Activated CD8-positive, alpha-beta T cell treated with anti-CD3 and anti-CD28 coated beads, Interleukin-2, amount 10 ng/mL, durations not matched to agents 7 days and 5 days (primary cell): ENCODE measurements around the gene SRSF12. TPM values are rescaled to one million over a fixed set of nuclear protein-coding genes. Genes with fewer than 3 reads are reported as not detected.
A peak's percentile ranks its signal among the peaks of the same experiment; 100 is the strongest.

Source experiments
- ATAC-seq: fragments of 150-1000 bp; cut with Tn5 transposase; one replicate; pipeline ENCODE4 v1.10.0; 2021; ENCODE audit warnings: moderate library complexity
- CTCF ChIA-PET: fragments of 350-600 bp; sonication (Branson Sonifier 250); formaldehyde crosslinking; loops from one replicate; lab custom pipeline; 2021; ENCODE audit warnings: antibody characterized with exemption; lab: Charles Lee
- POLR2A ChIA-PET: fragments of 350-600 bp; sonication (Branson Sonifier 250); formaldehyde crosslinking; loops from one replicate; lab custom pipeline; 2021; ENCODE audit warnings: antibody characterized with exemption; lab: Charles Lee
- DNase-seq: peaks from one replicate; pipeline ENCODE4 v3.0.0-alpha.2; 2020
- H3K27ac Mint-ChIP-seq: one replicate; pipeline ENCODE4 v1.8.0; 2021; ENCODE audit warnings: mild to moderate bottlenecking, mixed read lengths
- H3K27me3 Mint-ChIP-seq: one replicate; pipeline ENCODE4 v1.8.0; 2021; ENCODE audit warnings: low read depth, mixed read lengths
- H3K36me3 Mint-ChIP-seq: one replicate; pipeline ENCODE4 v1.8.0; 2021; ENCODE audit warnings: low read depth, mixed read lengths
- H3K4me1 Mint-ChIP-seq: one replicate; pipeline ENCODE4 v1.8.0; 2021; ENCODE audit warnings: low read depth, mixed read lengths
- H3K4me3 Mint-ChIP-seq: one replicate; pipeline ENCODE4 v1.8.0; 2021; ENCODE audit warnings: mild to moderate bottlenecking, mixed read lengths
- H3K9me3 Mint-ChIP-seq: one replicate; pipeline ENCODE4 v1.8.0; 2022; ENCODE audit warnings: mixed read lengths; ENCODE audit not compliant: insufficient read depth
- total RNA-seq, 2 experiments: library from RNA; stranded (reverse); gene quantifications; one replicate each; pipeline ENCODE4 v1.2.3, GENCODE V29; 2021

SRSF12 gene
- total RNA-seq, 2 experiments from 2014 or later, result not detected

GRCh38 chr6:89122625-89123024 is 4.8 kb upstream of the SRSF12 start:
- Mint-ChIP-seq H3K4me3 (no peak overlapping the region), H3K27me3 (peaks cover 17% of the 10 kb centered on the region)
- CTCF ChIA-PET, result interaction anchor here (1.2 to 2.8 kb wide), 7 partner anchors 11 to 249 kb away, joined by 3 to 13 read pairs (median 4); partner anchors contain the start of gene GABRR1

DNA sequence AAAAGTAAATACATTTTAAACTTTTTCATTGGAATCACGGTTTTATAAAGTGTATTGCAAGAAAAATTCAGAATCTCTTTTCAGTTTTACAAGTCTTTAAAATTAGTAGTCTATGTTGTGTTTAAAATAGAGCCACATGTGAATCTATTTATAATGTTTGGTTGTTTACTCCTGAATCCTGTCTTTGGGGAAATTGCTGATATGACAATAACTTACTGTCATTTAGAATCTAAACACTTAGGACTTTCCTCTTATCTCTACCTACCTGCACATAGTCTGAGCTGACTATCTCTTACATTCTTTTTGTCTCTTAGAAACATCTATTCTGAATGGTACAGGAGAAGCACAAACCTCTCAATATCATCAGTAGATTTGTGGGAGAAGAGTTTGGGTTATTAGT is 4.1 kb upstream of the SRSF12 start:
- peaks cover 21% of the 10 kb centered on the region for H3K27me3 Mint-ChIP-seq
- ChIA-PET CTCF (interaction anchor here (1.3 to 2.8 kb wide), 5 partner anchors 12 to 250 kb away, joined by 3 to 13 read pairs (median 4); no protein-coding TSS in a partner anchor), POLR2A (no interaction called here)
- peaks cover 2% of the 10 kb centered on the region for H3K36me3 Mint-ChIP-seq
- DNase-seq (no peak), ATAC-seq (no peak)
- H3K4me3 Mint-ChIP-seq, result no peak overlapping the region
- peaks cover 2% of the 10 kb centered on the region for H3K9me3 Mint-ChIP-seq
- H3K27ac Mint-ChIP-seq, result no peak overlapping the region
- H3K4me1 Mint-ChIP-seq, result peaks cover 6% of the 10 kb centered on the region

More at GRCh38 chr6:89122625-89123024, 4.8 kb upstream of the SRSF12 start:
- no peak for ATAC-seq
- no peak overlapping the region for H3K27ac Mint-ChIP-seq
- peaks cover 2% of the 10 kb centered on the region for H3K4me1 Mint-ChIP-seq
- peaks cover 3% of the 10 kb centered on the region for H3K9me3 Mint-ChIP-seq
- POLR2A ChIA-PET, result no interaction called here
- no peak for DNase-seq
- no peaks in the 10 kb centered on the region for H3K36me3 Mint-ChIP-seq

DNA sequence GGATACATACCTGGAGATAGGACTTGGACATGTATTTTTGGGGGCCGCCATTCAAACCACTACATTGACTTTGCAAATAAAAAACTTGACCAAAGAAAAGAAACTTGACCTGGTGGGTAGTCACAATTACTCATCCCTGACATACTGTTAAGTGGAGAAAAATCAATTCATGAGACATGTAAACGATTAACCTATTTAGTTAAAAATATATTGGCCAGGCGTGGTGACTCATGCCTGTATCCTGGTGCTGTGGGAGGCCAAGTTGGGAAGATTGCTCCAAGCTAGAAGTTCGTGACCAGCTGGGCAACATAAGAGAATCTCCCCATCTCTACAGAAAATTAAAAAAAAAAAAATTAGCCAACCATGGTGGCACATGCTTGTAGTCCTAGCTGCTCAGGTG is 2.5 kb upstream of the SRSF12 start:
- no peak overlapping the region for H3K27ac Mint-ChIP-seq
- H3K36me3 Mint-ChIP-seq, result peaks cover 2% of the 10 kb centered on the region
- ATAC-seq (no peak), DNase-seq (no peak)
- peaks cover 25% of the 10 kb centered on the region for H3K27me3 Mint-ChIP-seq
- CTCF ChIA-PET, result interaction anchor here (0.8 to 1.4 kb wide), 3 partner anchors 14 to 137 kb away, joined by 4 to 10 read pairs (median 4); no protein-coding TSS in a partner anchor
- POLR2A ChIA-PET, result no interaction called here
- H3K4me1 Mint-ChIP-seq, result peaks cover 8% of the 10 kb centered on the region
- H3K4me3 Mint-ChIP-seq, result no peak overlapping the region
- no peaks in the 10 kb centered on the region for H3K9me3 Mint-ChIP-seq

GRCh38 chr6:89118931-89119330 is 1.1 kb upstream of the SRSF12 start:
- Mint-ChIP-seq H3K27me3 (peaks cover 25% of the 10 kb centered on the region), H3K4me1 (peaks cover 8% of the 10 kb centered on the region), H3K4me3 (peak overlapping the region; percentile 52), H3K27ac (no peak overlapping the region), H3K36me3 (peaks cover 2% of the 10 kb centered on the region), H3K9me3 (no peaks in the 10 kb centered on the region)
- ChIA-PET POLR2A (interaction anchor here (0.8 kb wide), 1 partner anchor 37 kb away, joined by 3 read pairs; no protein-coding TSS in a partner anchor), CTCF (interaction anchor here (1.0 to 2.7 kb wide), 2 partner anchors 27 to 136 kb away, joined by 3 to 15 read pairs; partner anchors contain the start of gene PM20D2)
- ATAC-seq, result no peak
- DNase-seq, result no peak

GRCh38 chr6:89116702-89117101 is 1.2 kb downstream of the SRSF12 start:
- POLR2A ChIA-PET, result interaction anchor here (1.6 kb wide), 1 partner anchor 36 kb away, joined by 7 read pairs; the partner anchor contains the start of gene PNRC1

DNA sequence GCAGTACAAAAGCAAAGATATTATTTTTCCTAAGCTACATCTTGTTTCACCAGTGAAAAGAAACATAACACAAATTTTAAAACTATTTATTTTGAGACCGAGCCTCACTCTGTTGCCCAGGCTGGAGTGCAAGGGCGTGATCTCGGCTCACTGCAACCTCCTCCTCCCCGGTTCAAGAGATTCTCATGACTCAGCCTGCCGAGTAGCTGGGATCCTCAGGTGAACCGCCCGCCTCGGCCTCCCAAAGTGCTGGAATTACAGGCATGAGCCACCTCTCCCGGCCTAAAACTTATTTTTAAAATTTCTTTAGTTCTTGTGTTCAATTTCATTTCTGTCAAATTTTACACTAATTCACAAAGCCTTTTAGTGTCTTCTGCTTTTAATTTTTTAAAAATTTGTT is 5.9 kb downstream of the SRSF12 start:
- no peak overlapping the region for H3K4me3 Mint-ChIP-seq
- peaks cover 4% of the 10 kb centered on the region for H3K27me3 Mint-ChIP-seq
- H3K27ac Mint-ChIP-seq, result no peak overlapping the region
- no peaks in the 10 kb centered on the region for H3K9me3 Mint-ChIP-seq
- ChIA-PET CTCF (interaction anchor here (1.6 kb wide), 1 partner anchor 13 kb away, joined by 3 read pairs; no protein-coding TSS in a partner anchor), POLR2A (no interaction called here)
- no peaks in the 10 kb centered on the region for H3K36me3 Mint-ChIP-seq
- H3K4me1 Mint-ChIP-seq, result peaks cover 2% of the 10 kb centered on the region
- ATAC-seq (no peak), DNase-seq (no peak)

More at GRCh38 chr6:89116702-89117101, 1.2 kb downstream of the SRSF12 start:
- CTCF ChIA-PET, result interaction anchor here (1.0 to 2.7 kb wide), 3 partner anchors 37 to 134 kb away, joined by 3 to 15 read pairs (median 7); no protein-coding TSS in a partner anchor
- DNase-seq, result no peak
- Mint-ChIP-seq H3K36me3 (peaks cover 2% of the 10 kb centered on the region), H3K27ac (no peak overlapping the region), H3K9me3 (no peaks in the 10 kb centered on the region), H3K4me3 (peak overlapping the region; percentile 78), H3K4me1 (peaks cover 8% of the 10 kb centered on the region), H3K27me3 (peaks cover 23% of the 10 kb centered on the region)
- no peak for ATAC-seq

- H3K27me3 Mint-ChIP-seq, result no peaks in the 10 kb centered on the region
- no peak overlapping the region for H3K4me3 Mint-ChIP-seq
- no peaks in the 10 kb centered on the region for H3K36me3 Mint-ChIP-seq
- DNase-seq (no peak), ATAC-seq (no peak)
- ChIA-PET CTCF (interaction anchor here (1.0 kb wide), 1 partner anchor 13 kb away, joined by 3 read pairs; no protein-coding TSS in a partner anchor), POLR2A (interaction anchor here (1.4 kb wide), 1 partner anchor 30 kb away, joined by 4 read pairs; the partner anchor contains the start of gene PNRC1)
- H3K9me3 Mint-ChIP-seq, result no peaks in the 10 kb centered on the region
- no peak overlapping the region for H3K27ac Mint-ChIP-seq
- no peaks in the 10 kb centered on the region for H3K4me1 Mint-ChIP-seq
Observed at GRCh38 chr6:89110284-89110683, 7.6 kb downstream of the SRSF12 start.

DNA sequence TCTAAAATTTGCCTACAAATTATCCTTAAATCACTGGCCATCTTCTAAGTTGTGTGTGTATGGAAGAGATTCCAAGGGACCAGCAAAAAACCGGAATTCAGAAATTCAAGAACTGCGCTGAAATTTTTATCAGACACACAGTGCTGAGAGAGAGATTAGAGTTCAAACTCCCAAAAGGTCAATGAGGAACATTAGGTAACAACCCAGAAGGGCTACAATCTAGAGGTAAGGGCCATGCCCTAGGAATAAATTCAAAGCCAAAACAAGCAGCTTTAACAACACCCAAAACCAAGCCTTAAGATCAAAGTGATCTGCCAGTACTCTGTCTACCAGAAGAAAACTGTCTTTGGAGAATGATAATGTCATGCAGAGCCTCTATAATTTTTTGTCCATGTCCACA is 17.8 kb downstream of the SRSF12 start:
- Mint-ChIP-seq H3K4me1 (no peaks in the 10 kb centered on the region), H3K4me3 (no peak overlapping the region), H3K27me3 (no peaks in the 10 kb centered on the region), H3K27ac (no peak overlapping the region), H3K36me3 (no peaks in the 10 kb centered on the region), H3K9me3 (no peaks in the 10 kb centered on the region)
- ATAC-seq (no peak), DNase-seq (no peak)
- CTCF ChIA-PET, result no interaction called here
- POLR2A ChIA-PET, result interaction anchor here (2.0 kb wide), 1 partner anchor 19 kb away, joined by 6 read pairs; the partner anchor contains the start of gene PNRC1

DNA sequence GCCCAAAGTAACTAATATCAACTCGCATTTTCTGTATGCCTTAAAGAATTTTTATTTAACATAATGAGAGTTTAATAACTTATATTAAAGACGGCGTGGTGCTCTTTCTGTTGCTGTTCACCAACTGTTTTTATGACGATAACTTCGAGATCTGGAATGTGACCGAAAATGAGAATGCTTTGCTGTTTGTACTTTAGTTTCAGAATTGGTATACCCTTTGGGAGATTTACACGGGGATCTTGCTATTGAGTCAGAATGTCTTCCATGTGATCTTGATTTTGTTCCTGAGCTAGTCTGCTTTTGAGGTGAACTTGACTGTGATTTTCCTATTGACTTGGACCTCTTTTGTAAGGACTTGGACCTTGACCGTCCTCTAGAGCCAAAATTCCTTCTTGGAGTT is 19.4 kb downstream of the SRSF12 start:
- Mint-ChIP-seq H3K4me1 (no peaks in the 10 kb centered on the region), H3K9me3 (no peaks in the 10 kb centered on the region)
- no peak for ATAC-seq

GRCh38 chr6:89087881-89088280 is 30.0 kb downstream of the SRSF12 start:
- DNase-seq (no peak), ATAC-seq (no peak)
- peaks cover 34% of the 10 kb centered on the region for H3K36me3 Mint-ChIP-seq
- H3K4me1 Mint-ChIP-seq, result peaks cover 27% of the 10 kb centered on the region
- no peak overlapping the region for H3K27ac Mint-ChIP-seq
- ChIA-PET POLR2A (no interaction called here), CTCF (no interaction called here)
- no peak overlapping the region for H3K4me3 Mint-ChIP-seq
- no peaks in the 10 kb centered on the region for H3K27me3 Mint-ChIP-seq
- H3K9me3 Mint-ChIP-seq, result no peaks in the 10 kb centered on the region

More for the DNA sequence above, 19.4 kb downstream of the SRSF12 start:
- no peaks in the 10 kb centered on the region for H3K36me3 Mint-ChIP-seq
- CTCF ChIA-PET, result interaction anchor here (1.3 kb wide), 1 partner anchor 13 kb away, joined by 3 read pairs; no protein-coding TSS in a partner anchor
- POLR2A ChIA-PET, result no interaction called here
- H3K27ac Mint-ChIP-seq, result no peak overlapping the region
- no peaks in the 10 kb centered on the region for H3K27me3 Mint-ChIP-seq
- no peak for DNase-seq
- no peak overlapping the region for H3K4me3 Mint-ChIP-seq

DNA sequence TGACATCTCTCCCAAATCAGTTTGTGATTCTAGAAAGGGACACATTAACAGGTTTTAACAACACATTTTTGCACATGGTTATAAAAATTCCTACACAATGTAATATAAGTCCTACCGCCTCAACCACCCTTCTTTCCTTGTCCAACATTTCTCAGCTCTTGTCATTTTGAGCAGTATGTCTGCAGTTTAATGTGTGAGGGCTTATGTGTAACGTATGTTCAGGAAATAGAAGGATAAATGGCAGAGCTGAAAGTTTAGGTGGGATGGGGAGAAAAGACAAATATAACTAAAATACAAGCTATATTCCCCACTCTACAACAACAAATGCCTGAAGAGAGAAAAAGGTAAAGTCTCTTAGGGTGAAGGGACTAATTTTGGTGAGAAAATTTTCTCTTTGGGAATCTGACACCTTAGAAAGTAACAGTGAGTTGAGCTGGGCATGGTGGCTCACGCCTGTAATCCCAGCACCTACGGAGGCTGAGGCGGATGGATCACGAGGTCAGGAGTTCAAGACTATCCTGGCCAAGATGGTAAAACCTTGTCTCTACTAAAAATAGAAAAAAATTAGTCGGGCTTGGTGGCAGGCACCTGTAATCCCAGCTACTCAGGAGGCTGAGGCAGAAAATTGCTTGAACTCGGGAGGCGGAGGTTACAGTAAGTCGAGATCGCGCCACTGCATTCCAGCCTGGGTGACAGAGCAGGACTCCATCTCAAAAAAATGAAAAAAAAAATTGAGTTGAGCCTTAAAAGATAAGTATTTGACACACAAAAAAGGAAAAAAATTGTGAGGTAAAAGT is 32.3 kb downstream of the SRSF12 start:
- Mint-ChIP-seq H3K4me1 (peaks cover 24% of the 10 kb centered on the region), H3K9me3 (no peaks in the 10 kb centered on the region), H3K36me3 (peaks cover 45% of the 10 kb centered on the region), H3K4me3 (no peak overlapping the region), H3K27ac (no peak overlapping the region), H3K27me3 (no peaks in the 10 kb centered on the region)
- DNase-seq (no peak), ATAC-seq (no peak)
- CTCF ChIA-PET, result interaction anchor here (0.6 to 3.8 kb wide), 5 partner anchors 11 to 167 kb away, joined by 3 to 21 read pairs (median 4); no protein-coding TSS in a partner anchor
- POLR2A ChIA-PET, result interaction anchor here (0.7 to 1.3 kb wide), 3 partner anchors 47 to 264 kb away, joined by 3 to 4 read pairs (median 3); partner anchors contain the start of gene PM20D2
